Kidney epithelial cell (primary cell): ENCODE data around the gene GKAP1. TPM values are rescaled to one million over a fixed set of nuclear protein-coding genes. Genes with fewer than 3 reads are reported as not detected.

ENCODE experiments used
- DNase-seq: peaks from one replicate; pipeline ENCODE4 v3.0.0-alpha.2; 2010; ENCODE audit warnings: low read depth
- H3K27me3 ChIP-seq: 2 replicates; pipeline ENCODE4 v1.6.0; 2011; ENCODE audit warnings: low read length; ENCODE audit not compliant: control insufficient read depth, insufficient read depth
- H3K36me3 ChIP-seq: 2 replicates; pipeline ENCODE4 v1.5.1; 2011; ENCODE audit warnings: low read length; ENCODE audit not compliant: control insufficient read depth, insufficient read depth
- H3K4me3 ChIP-seq: 2 replicates; pipeline ENCODE4 v1.5.1; 2011; ENCODE audit warnings: low read depth, mild to moderate bottlenecking, control low read depth, low read length
- CTCF ChIP-seq: IDR thresholded peaks from 2 replicates; pipeline ENCODE4 v1.5.1; 2011; ENCODE audit warnings: mild to moderate bottlenecking, moderate library complexity, low read length, control low read depth, inconsistent platforms; ENCODE audit not compliant: insufficient read depth, poor library complexity, severe bottlenecking
- total RNA-seq: library from RNA; depleted of rRNA; stranded (reverse); fragments of >200 nt; gene quantifications from 2 replicates; pipeline ENCODE4 v1.2.3, GENCODE V29; 2015

GKAP1 gene
- total RNA-seq, 1 donor from 2014 or later = 2.7 TPM

GRCh38 chr9:83724436-83724835 is 93.1 kb downstream of the GKAP1 start:
- no peak overlapping the region for H3K4me3 ChIP-seq
- TF ChIP-seq CTCF = no peak
- no peaks in the 10 kb centered on the region for H3K27me3 ChIP-seq
- H3K36me3 ChIP-seq = no peaks in the 10 kb centered on the region
- no peak for DNase-seq

- DNase-seq = no peak
- H3K27me3 ChIP-seq = no peaks in the 10 kb centered on the region
- no peak overlapping the region for H3K4me3 ChIP-seq
- H3K36me3 ChIP-seq = no peaks in the 10 kb centered on the region
- no peak for TF ChIP-seq CTCF
Observed at GRCh38 chr9:83722726-83723495, 94.7 kb downstream of the GKAP1 start.

GRCh38 chr9:83721509-83721908 is 96.1 kb downstream of the GKAP1 start:
- DNase-seq = no peak
- H3K4me3 ChIP-seq = no peak overlapping the region
- no peaks in the 10 kb centered on the region for H3K27me3 ChIP-seq
- TF ChIP-seq CTCF = no peak
- H3K36me3 ChIP-seq = no peaks in the 10 kb centered on the region

GRCh38 chr9:83715794-83716193 is 101.8 kb downstream of the GKAP1 start:
- no peak for TF ChIP-seq CTCF
- no peak for DNase-seq
- no peaks in the 10 kb centered on the region for H3K27me3 ChIP-seq
- no peak overlapping the region for H3K4me3 ChIP-seq
- H3K36me3 ChIP-seq = no peaks in the 10 kb centered on the region

GRCh38 chr9:83715221-83715620 is 102.3 kb downstream of the GKAP1 start:
- no peaks in the 10 kb centered on the region for H3K27me3 ChIP-seq
- no peak for TF ChIP-seq CTCF
- no peak overlapping the region for H3K4me3 ChIP-seq
- no peaks in the 10 kb centered on the region for H3K36me3 ChIP-seq
- DNase-seq = no peak

- Histone ChIP-seq H3K27me3 (no peaks in the 10 kb centered on the region), H3K36me3 (no peaks in the 10 kb centered on the region), H3K4me3 (no peak overlapping the region)
- no peak for DNase-seq
- TF ChIP-seq CTCF = no peak
Observed at GRCh38 chr9:83714329-83714728, 103.2 kb downstream of the GKAP1 start.
